Upper lobe of left lung (tissue), 4 donors: ENCODE measurements around the gene PRR33.

Experiments used
- CTCF ChIP-seq, 6 experiments: fragments of 450-650 bp in 4 of 6; fragments of 200-600 bp in 2 of 6; sonication (generic) in 2 of 6; IDR thresholded peaks; one replicate each; pipeline ENCODE4 v1.5.1; 2016 to 2019; ENCODE audit warnings: antibody characterized with exemption in 6 of 6
- POLR2A ChIP-seq, 4 donors: fragments of 450-650 bp; IDR thresholded peaks; one replicate each; pipeline ENCODE4 v1.5.1; 2016 to 2017; ENCODE audit warnings: antibody characterized with exemption in 4 of 4, mild to moderate bottlenecking in 2 of 4
- POLR2AphosphoS5 ChIP-seq, 2 donors: sonication (generic); formaldehyde crosslinking; IDR thresholded peaks; one replicate each; pipeline ENCODE4 v1.5.1; 2017; ENCODE audit warnings: antibody characterized with exemption in 2 of 2

- TF ChIP-seq CTCF (IDR thresholded peaks at IDR 0.05) = no peak
- TF ChIP-seq POLR2A (IDR thresholded peaks at IDR 0.05) = no peak
- no peak for TF ChIP-seq POLR2AphosphoS5 (IDR thresholded peaks at IDR 0.05)
Measured at GRCh38 chr11:1906181-1906580, 14.5 kb upstream of the PRR33 start.
